NOMO-1 treated with DMSO at 0.1 percent for 48 hours (cell line): Measurements from ENCODE around the gene PTTG1IP.

Experiments used
- DNase-seq: peaks from one replicate; lab custom pipeline; 2025; ENCODE audit not compliant: unreplicated experiment; lab: John Stamatoyannopoulos, UW

Gene PTTG1IP

GRCh38 chr21:44897326-44898010 is 24.0 kb upstream of the PTTG1IP start:
- DNase-seq = no peak

DNA sequence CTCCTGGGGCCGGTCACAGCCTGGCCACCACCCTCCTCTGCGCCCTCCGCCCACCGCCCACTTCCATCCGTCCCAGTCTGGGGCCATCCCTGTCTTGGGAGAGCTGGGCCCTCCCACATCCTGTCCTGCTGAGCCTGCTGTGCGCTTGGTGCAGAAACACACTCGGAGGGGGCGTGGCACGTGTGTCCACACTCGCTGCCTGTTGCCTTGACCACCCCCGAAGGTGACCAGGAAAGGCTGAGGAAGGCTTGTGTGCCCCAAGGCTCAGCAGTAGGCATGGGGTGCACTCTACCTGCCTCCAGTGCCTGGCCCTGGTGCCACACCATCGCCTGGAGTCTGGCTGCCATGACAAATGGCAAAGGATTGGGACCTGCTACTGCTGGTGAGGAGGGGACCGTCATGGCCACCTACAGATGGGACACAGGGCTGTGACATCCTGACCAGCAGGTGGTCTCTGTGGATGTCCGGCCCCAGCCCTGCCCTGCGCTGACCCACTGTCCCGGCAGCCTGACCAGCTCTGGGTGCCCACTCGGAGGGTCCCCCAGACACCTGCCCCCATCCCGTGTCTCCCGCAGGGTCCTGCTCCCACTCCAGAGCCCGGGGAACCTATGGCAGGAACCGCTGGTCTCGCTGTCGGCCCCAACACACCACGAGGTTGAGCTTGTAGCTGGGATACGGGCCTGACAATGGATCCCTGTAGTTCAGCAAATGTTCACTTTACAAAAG is 23.2 kb upstream of the PTTG1IP start:
- DNase-seq = no peak

DNA sequence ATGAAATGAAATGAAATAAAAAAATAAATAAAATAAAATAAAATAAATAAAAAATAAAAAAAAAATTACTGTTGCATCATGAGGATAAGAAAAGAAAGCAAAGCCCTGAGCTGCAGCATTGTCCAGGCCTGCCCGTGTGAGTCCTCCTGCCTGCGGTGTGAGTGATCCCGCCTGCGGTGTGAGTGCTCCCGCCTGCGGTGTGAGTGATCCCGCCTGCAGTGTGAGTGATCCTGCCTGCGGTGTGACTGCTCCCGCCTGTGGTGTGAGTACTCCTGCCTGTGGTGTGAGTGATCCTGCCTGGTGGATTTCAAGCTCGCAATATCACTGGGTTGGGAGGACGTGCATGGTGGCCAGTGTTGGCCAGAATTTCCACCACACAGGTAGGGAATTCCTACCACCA is 22.4 kb upstream of the PTTG1IP start:
- DNase-seq = no peak

DNA sequence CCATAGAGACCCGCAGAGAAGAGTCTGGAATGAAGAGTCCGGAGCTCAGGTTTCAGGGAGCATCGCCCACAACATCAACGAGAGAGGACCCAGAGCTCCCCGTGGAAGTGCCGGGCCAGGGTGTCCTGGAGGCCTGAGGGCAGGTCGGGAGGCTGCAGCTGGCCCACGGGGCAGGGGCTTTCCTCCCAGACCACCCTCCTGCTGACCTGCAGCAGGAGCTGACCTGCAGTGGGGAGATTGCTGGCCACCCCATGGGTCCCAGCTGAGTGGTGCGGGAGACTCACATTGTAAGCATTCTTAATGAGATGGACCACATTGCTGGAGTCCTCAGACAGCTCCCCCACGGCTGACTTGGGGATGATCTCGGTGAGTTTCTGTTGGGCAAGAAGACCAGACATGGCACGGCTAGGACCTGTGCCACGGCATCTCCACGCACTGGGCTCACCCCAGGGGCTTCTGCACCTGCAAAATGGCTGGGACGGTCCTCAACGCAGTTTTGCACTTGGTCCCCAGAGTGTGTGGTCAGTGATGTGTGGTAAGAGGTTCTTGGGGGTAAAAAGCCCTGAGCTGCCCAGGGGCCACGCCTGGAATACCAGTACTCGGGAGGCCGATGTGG is 21.3 kb upstream of the PTTG1IP start:
- no peak for DNase-seq

GRCh38 chr21:44893948-44894656 is 20.6 kb upstream of the PTTG1IP start:
- DNase-seq = no peak

GRCh38 chr21:44893278-44893556 is 19.7 kb upstream of the PTTG1IP start:
- DNase-seq = no peak

- DNase-seq = peak; percentile 41
Measured at GRCh38 chr21:44892536-44893277, 19.2 kb upstream of the PTTG1IP start.

- DNase-seq = no peak
Measured at GRCh38 chr21:44892095-44892494, 18.6 kb upstream of the PTTG1IP start.

DNA sequence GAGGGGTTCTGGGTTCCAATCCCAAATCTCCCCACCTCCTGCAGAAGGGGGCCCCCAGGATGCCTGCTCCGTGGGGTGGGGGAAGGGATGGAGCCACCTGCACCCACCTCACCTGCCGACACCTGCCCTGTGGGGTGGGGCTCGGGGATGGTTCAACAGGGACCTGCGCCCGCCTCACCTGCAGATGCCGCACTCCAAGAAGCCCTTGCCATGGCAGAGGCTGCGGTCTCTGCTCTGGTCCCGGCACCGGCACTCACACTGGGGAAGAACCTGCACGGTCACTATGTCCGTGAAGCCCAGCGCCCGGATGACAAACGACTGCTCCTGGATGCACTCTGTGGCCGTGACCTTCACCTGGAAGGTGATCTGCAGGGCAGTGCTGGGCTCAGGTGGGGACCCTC is 18.1 kb upstream of the PTTG1IP start:
- no peak for DNase-seq

- no peak for DNase-seq
Measured at GRCh38 chr21:44890961-44891541, 17.6 kb upstream of the PTTG1IP start.

GRCh38 chr21:44890338-44890931 is 16.9 kb upstream of the PTTG1IP start:
- no peak for DNase-seq

GRCh38 chr21:44889625-44890337 is 16.3 kb upstream of the PTTG1IP start:
- no peak for DNase-seq

DNA sequence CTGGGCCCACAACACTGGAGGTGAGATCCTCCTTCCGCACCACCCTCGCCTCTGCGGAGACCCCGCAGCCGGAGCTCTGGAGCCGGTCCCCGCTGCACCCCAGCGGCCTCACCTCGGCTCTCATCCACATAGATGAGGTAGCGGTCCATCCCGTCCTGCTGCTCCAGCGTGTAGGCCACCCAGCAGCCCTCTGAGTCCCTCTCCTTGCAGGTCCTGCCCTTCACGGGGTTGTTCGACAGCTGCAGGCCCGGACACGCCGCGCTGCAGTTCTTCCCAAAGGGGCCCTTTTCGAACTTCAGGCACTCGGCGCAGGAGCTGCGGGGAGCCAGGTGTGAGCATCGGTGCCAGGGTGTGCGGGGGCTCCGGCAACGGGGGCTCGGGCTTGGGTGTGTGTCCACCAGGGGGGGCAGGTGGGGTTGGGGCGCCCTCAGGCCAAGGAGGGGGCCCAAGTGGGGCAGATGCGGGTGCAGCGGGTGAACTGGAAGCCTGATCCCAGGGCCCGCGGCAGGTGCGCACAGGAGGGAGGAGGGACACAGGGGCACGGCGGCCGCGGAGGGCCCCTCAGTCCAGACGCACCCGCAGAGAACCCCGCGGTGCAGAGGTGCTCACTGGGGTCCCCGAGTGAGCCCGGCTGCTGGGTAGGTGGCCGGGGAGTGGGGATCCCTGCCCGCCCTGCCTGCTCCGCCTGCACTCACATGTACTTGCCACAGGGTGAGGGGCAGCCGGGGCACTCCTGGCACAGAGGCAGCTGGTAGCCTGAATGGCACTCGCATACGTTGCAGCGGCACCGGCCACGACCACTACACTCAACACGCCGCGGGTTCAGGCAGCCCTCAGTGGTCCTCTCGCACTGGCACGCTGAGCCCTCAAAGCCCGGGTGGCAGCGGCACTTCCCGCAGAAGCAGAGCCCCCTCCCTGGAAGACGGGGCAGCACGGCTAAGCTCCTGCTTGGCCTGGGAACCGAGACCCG is 15.4 kb upstream of the PTTG1IP start:
- DNase-seq = no peak

DNA sequence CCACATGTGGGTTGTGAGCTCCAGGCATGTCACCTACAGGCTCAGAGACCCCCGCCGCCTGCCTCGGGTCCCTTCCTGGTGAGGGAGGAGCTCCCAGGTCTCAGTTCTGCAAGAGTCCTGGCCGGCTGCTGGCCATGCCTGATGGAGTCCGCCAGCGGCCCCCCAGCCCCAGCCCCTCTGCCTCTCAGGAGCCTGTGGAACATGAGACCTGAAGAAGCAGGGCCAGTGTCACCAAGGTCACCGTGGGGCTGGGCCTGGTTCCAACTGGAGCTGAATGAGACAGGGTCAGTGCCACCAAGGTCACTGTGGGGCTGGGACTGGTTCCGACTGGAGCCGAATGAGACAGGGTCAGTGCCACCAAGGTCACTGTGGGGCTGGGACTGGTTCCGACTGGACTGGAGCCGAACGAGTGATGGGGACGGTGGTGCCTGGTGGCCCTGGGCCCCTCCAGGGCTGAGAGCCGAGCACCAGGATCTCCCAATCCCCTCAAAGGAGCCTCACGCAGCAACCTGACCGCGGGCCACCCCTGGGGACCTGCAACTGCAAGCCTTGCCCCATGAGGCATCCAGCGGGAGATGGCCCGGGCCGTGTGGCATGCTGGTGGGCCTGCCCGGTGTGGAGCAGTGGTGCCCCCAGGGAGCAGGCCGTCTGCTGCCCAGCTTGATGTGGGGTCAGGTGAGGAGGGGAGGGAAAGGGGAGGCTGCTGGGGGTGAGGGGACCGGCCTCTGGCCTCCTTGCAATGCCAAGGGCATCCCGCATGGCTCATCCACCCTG is 14.5 kb upstream of the PTTG1IP start:
- no peak for DNase-seq

GRCh38 chr21:44887126-44887806 is 13.8 kb upstream of the PTTG1IP start:
- no peak for DNase-seq

- DNase-seq = no peak
Measured at GRCh38 chr21:44886113-44887075, 12.9 kb upstream of the PTTG1IP start.
